Occipital lobe (tissue), 2 donors: ENCODE measurements around the gene ZSWIM3. TPM values are rescaled to one million over a fixed set of nuclear protein-coding genes. Genes with fewer than 3 reads are reported as not detected.

ENCODE experiments used
- DNase-seq: peaks from one replicate; lab custom pipeline; 2025; lab: John Stamatoyannopoulos, UW
- total RNA-seq: library from RNA; depleted of rRNA; stranded (reverse); fragments of >200 nt; gene quantifications from one replicate; pipeline ENCODE4 v1.2.3, GENCODE V29; 2014

ZSWIM3 gene
- total RNA-seq, 1 donor from 2014 or later = 13.9 TPM

DNA sequence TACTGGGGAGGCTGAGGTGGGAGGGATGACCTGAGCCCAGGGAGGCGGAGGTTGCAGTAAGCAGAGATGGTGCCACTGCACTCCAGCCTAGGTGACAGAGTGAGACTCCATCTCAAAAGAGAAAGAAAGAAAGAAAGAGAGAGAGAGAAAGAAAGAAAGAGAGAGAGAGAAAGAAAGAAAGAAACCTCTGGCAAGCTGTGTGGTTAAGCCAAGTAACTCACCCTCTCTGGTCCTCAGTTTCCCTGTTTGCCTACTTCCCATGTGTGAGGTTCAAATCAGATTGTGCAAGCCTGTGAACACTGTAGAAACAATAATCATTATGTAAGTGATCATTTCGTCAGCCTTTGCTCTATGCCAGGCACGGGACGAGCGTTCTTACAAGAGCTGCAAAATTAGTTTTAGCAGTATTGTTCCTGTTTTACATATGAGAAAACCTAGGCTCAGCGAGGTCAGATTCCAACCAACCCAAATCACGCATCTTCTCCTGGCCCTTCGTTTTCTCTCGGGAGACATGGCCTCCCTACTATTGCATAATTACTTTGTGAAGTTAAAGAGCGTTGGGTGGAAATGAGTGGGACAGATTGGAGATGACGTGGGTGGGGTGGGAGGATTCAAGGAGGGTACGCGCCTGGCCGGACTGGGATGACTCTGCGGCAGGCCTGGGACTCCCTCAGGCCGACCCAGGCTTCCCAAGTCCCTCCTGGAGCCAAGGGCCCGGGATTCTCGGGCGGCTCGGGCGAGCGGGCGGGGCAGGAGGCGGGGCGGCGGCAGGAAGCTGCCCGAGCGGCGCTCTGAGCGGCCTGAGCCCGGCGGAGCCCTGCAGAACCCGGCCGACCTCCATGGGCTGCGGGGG is 24.2 kb upstream of the ZSWIM3 start, which contains the start of gene SNX21:
TSS of gene SNX21 (plus strand) at position 770 of the 853 bp plus-strand sequence. CDS start 121 bp downstream, outside the sequence.
- peak; percentile 40 for DNase-seq

DNA sequence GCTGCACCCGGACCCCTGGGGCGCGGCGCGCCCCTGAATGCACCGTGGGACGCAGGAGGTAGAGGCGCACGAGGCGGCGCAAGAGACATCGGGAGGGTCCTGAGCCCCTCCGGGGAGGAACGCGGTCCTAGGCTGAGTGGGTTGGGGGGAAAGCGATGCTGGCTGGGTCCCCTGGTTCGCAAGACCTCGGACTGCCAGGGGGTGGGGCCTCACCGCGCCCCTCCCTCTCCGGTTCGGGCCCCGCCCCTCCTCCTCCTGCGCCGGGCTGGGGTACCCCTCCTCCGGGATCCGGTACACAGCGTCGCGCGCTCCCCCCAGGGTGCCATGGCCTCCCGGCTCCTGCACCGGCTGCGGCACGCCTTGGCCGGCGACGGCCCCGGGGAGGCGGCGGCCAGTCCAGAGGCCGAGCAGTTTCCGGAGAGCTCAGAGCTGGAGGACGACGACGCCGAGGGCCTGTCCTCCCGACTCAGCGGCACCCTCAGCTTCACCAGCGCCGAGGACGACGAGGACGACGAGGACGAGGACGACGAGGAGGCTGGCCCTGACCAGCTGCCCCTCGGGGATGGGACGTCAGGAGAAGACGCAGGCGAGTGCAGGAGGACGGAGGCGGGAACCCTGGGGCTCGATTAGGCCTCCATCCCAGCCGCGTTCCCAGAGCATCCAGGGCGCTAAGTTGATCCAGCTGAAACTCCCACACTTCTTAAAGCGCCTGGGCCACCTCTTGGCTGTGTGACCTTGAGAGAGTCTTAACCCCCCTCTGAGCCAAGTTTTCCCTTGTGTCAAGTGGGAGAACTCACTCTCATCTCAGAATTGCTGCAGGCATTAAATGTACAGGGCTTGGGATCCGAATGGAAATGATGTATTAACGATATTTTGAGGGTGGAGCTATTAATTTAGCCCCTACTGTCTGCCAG is 23.3 kb upstream of the ZSWIM3 start:
- DNase-seq = peak; percentile 39

DNA sequence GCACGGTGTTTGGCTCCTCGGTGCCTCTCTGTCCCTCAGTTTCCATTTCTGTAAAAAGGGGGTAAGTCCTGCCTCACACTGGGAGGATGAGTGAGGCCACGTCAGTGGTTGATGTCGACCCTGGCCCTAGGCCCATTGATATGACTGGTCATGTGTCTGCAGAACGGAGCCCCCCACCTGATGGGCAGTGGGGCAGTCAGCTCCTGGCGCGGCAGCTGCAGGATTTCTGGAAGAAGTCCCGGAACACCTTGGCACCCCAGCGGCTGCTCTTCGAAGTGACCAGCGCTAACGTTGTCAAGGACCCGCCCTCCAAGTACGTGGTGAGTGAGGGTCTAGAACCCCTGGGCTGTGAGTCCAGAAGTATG is 22.6 kb upstream of the ZSWIM3 start:
- DNase-seq = no peak

DNA sequence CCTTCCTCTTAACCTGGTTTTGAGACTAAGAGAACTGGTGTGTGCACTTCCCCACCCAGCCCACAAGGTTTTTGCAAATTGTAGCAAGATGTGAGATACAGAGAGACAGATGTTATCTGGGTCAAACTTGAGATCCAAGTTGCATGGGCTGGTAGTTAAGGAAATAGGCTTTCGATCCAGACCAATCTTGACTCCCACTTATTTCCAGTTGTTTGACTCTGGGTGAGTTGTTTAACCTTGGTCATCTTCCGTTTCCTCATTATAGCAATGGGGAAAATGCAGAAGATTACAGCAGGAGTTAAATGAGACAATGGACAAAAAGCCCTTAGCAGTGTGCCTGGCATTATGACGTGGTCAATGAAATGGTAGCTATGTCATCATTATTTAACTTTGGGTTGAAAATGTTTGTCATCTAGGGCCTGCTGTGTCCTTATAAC is 22.1 kb upstream of the ZSWIM3 start:
- no peak for DNase-seq

DNA sequence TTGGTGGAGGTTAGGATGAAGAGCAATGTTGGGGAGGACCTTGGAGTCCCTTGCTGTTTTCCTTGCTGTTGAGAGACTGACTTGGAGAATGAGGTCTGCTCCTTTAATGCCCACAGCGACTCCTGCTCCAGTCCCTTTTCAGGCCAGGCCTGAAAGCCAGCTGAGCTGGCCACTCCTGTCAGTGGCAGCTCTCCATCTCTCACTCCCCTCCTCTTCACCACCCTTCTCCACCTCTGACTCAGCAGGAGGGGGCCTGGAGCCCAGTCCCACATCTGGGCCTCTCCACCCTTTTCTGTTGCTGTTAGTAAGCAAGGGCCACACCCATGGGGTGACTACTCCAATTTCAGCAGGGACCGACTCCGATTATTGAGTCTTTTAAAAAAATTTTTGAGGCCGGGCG is 21.6 kb upstream of the ZSWIM3 start:
- no peak for DNase-seq

DNA sequence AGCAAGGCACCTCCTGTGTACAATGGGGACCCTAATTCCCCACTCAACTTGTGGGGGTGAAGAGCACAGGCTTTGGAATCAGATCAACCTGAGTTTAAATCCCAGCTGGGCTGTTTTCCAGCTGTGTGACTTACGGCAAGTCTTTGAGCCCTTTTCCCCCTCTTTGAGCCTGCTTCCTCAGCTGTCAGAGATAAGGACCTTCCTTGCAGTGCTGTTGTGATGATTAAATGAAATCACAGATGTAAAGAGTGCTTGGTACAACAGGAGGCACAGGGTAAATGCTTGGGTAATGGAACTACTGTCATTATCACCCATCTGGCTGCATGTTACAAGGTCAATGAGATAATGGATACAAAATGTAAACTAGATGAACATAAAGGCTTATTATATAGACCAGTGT is 20.6 kb upstream of the ZSWIM3 start:
- no peak for DNase-seq

DNA sequence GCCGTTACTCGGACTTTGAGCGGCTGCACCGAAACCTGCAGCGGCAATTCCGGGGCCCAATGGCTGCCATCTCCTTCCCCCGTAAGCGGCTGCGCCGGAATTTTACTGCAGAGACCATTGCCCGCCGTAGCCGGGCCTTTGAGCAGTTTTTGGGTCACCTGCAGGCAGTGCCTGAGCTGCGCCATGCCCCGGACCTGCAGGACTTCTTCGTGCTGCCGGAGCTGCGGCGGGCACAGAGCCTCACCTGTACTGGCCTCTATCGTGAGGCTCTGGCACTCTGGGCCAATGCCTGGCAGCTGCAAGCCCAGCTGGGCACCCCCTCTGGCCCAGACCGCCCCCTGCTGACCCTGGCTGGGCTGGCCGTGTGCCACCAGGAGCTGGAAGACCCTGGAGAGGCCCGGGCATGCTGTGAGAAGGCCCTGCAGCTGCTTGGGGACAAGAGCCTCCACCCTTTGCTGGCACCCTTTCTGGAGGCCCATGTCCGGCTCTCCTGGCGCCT is 16.7 kb upstream of the ZSWIM3 start:
- DNase-seq = no peak

DNA sequence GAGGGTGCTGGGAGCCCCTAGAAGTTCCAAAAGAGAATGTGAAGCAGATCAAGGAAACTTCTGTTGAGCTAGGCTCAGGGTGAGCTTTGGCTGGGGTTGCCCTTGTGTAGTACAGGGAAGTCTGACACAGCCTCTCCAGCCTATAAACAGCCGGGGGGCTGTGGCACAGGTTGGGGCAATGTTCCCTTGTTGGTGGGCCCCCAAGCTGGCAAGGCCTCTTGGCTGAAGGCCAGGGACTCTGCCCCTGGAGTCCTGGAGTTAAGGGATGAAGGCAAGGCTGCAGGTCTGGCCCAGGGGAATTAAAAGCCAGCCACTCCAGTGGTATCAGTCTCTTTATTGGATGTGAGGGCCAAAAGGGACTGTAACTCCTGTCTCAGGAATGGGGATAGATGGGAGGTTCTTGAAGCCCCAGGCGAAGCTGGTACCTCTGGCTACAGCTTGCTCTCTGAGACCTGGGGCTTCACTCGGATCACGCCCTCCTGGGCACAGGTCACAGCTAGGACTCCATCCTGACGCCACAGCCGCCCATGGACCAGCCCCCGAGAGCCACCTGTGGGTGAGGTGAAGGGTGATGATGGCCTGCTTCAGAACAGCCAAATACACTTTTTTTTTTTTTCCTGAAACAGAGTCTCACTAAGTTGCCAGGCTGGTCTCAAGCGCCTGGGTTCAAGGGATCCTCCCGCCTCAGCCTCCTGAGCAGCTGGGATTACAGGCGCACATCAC is 15.8 kb upstream of the ZSWIM3 start:
- DNase-seq = no peak

DNA sequence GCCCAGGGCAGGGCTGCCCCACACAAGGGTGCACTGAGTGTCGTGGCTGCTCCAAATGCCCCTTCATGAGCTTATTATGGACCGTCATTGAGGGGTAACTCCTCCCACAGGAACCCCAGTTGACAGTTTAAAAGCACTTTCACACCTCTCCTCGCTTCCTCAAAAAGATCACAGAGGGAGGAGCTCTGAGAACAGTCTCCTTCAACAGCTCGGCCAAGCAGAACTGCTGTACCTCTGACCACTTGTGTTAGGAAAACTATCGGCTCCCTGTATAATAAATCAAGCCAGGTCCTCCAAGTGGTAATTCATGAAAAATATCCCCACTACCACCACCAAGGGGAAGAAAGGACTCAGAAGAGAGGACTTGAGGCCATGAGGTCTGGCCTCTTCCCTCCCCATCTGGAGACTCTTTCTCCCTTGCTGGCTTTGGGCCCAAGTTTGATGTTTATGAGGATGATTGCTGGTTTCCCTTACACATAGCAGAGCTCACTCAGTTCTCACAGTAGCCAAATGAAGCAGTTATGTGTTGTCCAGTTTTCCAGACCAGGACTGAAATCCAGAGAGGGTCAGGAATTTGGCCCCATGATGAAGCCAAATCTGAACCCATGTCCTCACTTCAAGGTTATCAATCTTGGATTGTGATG is 15.1 kb upstream of the ZSWIM3 start:
- DNase-seq = no peak

DNA sequence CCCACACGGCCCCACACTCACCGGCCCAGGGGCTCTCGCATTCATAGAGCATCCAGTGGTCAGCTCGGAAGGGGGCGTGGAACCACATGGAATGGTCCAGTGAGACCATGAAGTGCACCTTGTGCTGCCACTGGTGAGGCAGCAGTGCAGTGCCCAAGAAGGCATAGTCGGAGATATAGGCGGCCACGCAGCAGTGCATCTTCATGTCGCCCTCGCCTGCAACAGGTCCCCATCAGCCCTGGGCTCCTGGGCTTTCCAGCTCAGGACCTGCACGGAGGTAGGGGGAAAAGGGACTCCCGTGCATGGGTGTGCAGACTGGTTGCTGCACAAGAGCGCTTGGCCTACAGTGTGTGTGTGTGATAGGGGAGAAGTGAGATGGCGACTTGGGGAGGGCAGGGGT is 13.9 kb upstream of the ZSWIM3 start:
- DNase-seq = no peak

DNA sequence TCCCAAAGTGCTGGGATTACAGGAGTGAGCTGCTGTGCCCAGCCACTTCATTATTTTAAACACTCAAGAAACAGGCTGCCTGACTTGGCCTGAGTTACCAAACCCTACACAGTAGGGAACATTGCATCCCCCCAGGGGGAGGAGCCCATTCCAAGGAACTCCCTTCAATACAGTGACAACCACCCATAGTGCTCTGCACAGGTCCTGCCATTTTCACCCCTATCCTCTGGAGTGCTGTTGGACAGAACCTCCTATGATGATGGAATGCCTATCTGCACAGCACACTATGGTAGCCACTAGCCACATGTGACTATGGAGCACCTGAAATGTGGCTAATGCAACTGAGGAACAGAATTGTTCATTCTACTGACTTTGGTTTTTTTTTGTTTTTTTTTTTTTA is 12.0 kb upstream of the ZSWIM3 start:
- DNase-seq = no peak

DNA sequence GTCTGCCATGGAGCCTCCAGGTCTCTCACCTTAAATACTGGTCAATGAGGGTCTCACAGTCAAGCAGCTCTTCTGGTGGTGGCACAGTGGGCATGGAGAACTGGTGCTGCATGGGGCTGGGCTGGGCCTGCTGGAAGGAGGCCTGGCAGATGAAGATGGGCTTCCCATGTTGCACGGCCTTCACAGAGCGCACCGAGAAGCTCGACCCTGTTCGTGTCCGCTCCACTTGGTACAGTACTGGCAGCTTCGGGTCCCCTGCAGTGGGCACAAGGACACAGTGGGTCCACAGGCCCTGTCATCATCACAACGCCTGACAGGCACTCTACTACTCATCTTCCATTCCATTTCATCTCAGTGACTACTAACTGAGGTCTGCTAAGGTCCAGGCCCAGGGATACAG is 9.0 kb upstream of the ZSWIM3 start:
- DNase-seq = no peak

DNA sequence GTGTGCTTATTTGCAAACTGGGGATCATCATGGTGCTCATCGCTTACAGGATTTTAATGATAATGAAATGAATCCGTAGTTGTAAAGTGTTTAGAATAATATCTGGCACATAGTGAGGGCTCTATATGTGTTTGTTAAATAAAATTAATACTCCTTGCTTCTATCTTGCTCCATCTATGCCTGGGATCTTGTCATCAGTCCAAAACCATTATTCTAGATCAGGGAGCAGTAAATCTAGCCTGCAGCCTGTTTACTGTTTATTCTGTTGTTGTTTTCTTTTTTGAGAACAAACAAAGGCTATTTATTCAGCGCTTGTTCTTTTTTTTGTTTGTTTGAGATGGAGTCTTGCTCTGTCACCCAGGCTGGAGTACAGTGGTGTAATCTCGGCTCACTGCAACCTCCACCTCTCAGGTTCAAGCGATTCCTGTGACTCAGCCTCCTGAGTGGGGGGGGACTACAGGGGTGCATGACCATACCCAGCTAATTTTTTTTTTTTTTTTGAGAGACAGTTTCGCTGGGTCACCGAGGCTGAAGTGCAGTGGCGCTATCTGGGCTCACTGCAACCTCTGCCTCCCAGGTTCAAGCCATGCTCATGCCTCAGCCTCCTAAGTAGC is 8.3 kb upstream of the ZSWIM3 start:
- no peak for DNase-seq

DNA sequence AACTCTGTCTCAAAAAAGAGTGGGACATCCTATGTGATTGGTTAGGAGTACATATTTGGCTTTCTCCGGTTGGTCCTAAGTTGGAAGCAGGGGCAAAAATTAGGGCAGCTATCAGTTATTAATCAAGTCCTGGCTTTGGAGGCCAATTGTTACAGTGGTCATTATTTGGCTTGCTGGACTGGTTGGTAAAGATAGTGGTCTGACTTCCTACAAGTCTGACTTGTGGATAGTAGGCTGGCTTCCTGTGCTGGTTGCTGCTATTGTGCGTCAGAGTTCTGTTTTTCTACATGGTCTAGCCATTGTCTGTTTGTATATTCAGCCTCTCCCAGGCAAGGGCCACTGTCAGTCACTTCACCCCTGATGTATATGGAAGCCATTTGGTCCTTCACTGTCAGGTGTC is 7.2 kb upstream of the ZSWIM3 start:
- DNase-seq = no peak

DNA sequence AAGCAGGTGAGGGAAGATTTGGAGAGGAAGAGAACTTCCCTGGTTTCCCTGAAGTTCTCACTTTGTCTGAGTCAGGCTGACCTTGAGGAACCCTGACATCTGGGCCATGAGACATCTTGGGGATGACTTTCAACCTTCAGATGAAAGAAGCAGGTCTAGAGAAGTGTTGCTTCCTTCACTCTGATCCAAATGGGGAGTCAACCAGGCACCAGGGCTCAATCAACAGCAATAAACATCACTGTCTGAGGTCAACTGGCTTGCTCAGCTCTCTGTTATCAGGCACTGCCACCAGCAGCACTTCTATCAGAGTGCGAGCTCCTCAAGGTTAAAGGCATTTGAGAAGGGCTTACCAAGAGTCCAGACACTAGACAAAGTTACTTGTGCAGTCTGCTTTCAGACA is 6.5 kb upstream of the ZSWIM3 start:
- DNase-seq = no peak

DNA sequence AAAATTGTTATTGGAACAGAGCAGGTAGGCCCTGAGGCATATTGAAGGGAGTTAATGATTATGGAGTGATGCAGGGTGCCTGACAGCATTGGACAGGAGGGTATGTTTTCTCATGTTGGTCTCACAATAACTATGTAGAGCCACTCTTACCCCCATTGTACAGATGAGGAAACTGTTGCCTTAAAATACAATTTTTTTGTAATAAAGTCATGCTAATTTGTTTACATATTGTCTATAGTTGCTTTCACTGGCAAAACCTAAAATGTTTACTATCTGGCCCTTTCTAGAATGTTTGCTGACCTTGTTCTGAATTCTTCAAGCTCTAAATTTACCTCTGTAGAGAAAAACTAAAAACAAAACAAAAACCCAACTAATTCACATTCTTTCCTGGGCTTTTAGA is 5.9 kb upstream of the ZSWIM3 start:
- DNase-seq = no peak

DNA sequence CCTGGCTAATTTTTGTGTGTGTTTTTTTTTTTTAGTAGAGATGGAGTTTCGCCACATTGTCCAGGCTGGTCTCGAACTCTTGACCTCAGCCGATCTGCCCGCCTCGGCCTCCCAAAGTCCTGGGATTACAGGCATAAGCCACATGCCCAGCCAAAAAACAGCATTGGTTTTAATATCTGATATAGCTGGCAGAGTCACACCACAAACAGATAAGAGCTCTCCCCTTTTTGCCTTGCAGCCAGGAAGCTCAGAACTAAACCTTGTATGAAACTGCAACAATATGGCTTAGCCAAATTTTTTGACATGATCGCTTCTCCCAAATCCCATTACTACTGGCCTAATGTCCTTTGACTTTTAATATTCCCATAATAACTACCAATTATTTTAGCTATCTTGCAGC is 5.1 kb upstream of the ZSWIM3 start:
- DNase-seq = no peak

DNA sequence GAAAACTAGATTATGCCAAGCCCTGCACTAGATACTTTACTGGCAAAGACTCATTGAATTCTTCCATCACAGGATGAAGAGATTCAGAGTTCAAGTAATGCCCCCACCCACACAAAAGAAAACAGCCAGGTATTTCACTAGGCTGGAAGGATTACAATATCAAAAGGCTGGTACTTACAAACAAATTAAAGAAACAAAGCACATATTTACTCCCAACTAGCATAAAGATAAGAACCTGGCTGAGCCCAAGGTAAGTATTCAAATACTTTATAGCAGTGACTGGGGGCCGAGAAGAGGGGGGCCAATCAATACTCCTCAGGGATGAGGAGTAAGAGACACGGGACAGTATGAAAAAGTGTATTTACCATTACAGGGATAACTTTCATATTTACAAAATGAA is 3.9 kb upstream of the ZSWIM3 start:
- DNase-seq = no peak

DNA sequence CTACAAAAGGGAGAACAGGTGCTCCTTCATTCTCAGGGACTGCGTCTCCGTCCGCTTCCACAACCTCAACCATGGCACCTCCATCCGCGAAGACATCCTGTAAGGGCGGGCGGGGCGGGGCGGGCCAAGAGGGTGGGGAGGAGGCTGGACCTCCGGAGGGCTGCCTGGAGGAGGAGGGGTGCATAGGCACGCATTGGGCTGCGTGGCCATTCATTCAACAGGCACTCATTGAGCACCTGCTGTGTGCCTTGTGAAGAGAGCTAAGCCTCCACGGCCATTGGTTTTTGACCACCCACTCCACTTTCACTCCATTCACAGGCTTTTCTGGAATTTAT is 435 bp downstream of the ZSWIM3 start:
- DNase-seq = no peak

DNA sequence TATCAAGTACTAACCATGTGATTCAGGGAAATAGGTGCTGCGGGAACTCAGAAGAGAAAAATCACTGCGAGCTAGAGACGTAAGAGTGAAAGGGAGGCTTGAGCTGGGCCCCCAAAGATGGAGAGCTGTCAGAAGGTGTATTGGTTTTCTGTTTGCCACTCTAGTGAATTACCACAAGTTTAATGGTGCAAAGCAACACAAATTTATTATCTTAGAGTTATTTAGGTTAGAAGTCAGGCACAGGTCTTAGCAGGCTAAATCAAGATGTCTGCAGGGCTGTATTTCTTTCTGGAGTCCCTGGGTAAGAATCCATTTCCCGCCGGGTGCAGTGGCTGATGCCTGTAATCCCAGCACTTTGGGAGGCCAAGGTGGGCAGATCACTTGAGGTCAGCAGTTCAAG is 2.5 kb downstream of the ZSWIM3 start:
- no peak for DNase-seq
